Tibial artery (tissue), 4 donors: ENCODE measurements around the gene SLC22A1.

Experiments
- DNase-seq, 2 donors: peaks; one replicate each; pipeline ENCODE4 v3.0.0-alpha.2; 2019
- H3K27ac ChIP-seq, 2 donors: fragments of 200-600 bp; sonication (generic) in 1 of 2; 1 replicate in 1 of 2; 2 replicates in 1 of 2; pipeline ENCODE4 v1.5.1; 2018 to 2019; ENCODE audit warnings: mild to moderate bottlenecking in 1 of 2
- H3K27me3 ChIP-seq, 2 donors: fragments of 200-600 bp; sonication (generic) in 1 of 2; one replicate each; pipeline versions ENCODE4 v1.5.1 to v1.6.0; 2016 to 2019
- H3K36me3 ChIP-seq, 3 donors: fragments of 200-600 bp; sonication (generic) in 2 of 3; one replicate each; pipeline ENCODE4 v1.5.1; 2016 to 2019; ENCODE audit warnings: mild to moderate bottlenecking in 2 of 3
- H3K4me1 ChIP-seq, 4 donors: fragments of 200-600 bp; sonication (generic) in 2 of 4; 1 replicate in 3 of 4; 2 replicates in 1 of 4; pipeline ENCODE4 v1.5.1; 2016 to 2019
- H3K4me3 ChIP-seq, 2 donors: fragments of 200-600 bp; sonication (generic) in 1 of 2; 1 replicate in 1 of 2; 2 replicates in 1 of 2; pipeline ENCODE4 v1.5.1; 2018 to 2019; ENCODE audit warnings: mild to moderate bottlenecking in 2 of 2
- H3K9me3 ChIP-seq, 3 donors: fragments of 200-600 bp; sonication (generic) in 1 of 3; one replicate each; pipeline ENCODE4 v1.5.1; 2016 to 2019
- intact Hi-C: fragments of 100-400 bp; cut with DNase I; formaldehyde crosslinking; loops from one replicate; pipeline ENCODE4 v1.15.0; 2023; ENCODE audit warnings: low total_unique reads
- TF ChIP-seq, protein P1 (sequence below), 2 experiments: fragments of 200-600 bp in 1 of 2; fragments of 450-650 bp in 1 of 2; IDR thresholded peaks; one replicate each; pipeline ENCODE4 v1.5.1; 2017 to 2019; ENCODE audit warnings: antibody characterized with exemption in 2 of 2, mild to moderate bottlenecking in 1 of 2, moderate library complexity in 1 of 2

The SLC22A1 gene

GRCh38 chr6:160203953-160204352 is 82.3 kb downstream of the SLC22A1 start:
- peaks cover 0 to 9% (median 4%) of the 10 kb centered on the region in 3 donors for H3K9me3 ChIP-seq
- DNase-seq = no peak
- peak overlapping the region in 1 of 2 donors; percentile 66 for H3K27ac ChIP-seq
- peaks cover 0 to 39% (median 14%) of the 10 kb centered on the region in 4 donors for H3K4me1 ChIP-seq
- TF ChIP-seq, protein P1, sequence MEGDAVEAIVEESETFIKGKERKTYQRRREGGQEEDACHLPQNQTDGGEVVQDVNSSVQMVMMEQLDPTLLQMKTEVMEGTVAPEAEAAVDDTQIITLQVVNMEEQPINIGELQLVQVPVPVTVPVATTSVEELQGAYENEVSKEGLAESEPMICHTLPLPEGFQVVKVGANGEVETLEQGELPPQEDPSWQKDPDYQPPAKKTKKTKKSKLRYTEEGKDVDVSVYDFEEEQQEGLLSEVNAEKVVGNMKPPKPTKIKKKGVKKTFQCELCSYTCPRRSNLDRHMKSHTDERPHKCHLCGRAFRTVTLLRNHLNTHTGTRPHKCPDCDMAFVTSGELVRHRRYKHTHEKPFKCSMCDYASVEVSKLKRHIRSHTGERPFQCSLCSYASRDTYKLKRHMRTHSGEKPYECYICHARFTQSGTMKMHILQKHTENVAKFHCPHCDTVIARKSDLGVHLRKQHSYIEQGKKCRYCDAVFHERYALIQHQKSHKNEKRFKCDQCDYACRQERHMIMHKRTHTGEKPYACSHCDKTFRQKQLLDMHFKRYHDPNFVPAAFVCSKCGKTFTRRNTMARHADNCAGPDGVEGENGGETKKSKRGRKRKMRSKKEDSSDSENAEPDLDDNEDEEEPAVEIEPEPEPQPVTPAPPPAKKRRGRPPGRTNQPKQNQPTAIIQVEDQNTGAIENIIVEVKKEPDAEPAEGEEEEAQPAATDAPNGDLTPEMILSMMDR (IDR thresholded peaks at IDR 0.05) = no peak
- no peaks in the 10 kb centered on the region for H3K27me3 ChIP-seq
- H3K36me3 ChIP-seq = no peaks in the 10 kb centered on the region
- H3K4me3 ChIP-seq = no peak overlapping the region
- intact Hi-C loops = no loop called here

- peaks cover 0 to 39% (median 14%) of the 10 kb centered on the region in 4 donors for H3K4me1 ChIP-seq
- TF ChIP-seq, protein P1 (IDR thresholded peaks at IDR 0.05) = no peak
- intact Hi-C loops = no loop called here
- no peak overlapping the region for H3K4me3 ChIP-seq
- H3K27ac ChIP-seq = no peak overlapping the region
- H3K27me3 ChIP-seq = no peaks in the 10 kb centered on the region
- no peak for DNase-seq
- H3K36me3 ChIP-seq = no peaks in the 10 kb centered on the region
- peaks cover 0 to 9% (median 4%) of the 10 kb centered on the region in 3 donors for H3K9me3 ChIP-seq
Observed at GRCh38 chr6:160204710-160205109, 83.1 kb downstream of the SLC22A1 start.

DNA sequence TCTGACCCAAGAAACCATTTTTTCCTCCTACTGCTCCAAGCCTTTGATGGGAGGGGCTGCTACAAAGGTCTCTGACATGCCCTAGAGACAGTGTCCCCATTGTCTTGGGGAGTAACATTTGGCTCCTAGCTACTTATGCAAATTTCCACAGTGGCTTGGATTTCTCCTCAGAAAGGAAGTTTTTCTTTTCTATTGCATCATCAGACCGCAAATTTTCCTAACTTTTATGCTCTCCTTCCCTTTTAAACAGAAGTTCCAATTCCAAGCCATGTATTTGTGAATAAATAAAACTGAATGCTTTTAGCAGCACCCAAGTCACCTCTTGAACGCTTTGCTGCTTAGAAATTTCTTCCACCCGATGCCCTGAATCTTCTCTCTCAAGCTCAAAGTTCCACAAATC is 86.0 kb downstream of the SLC22A1 start:
- Histone ChIP-seq H3K27me3 (no peaks in the 10 kb centered on the region), H3K36me3 (no peaks in the 10 kb centered on the region), H3K9me3 (peaks cover 0 to 9% (median 4%) of the 10 kb centered on the region in 3 donors), H3K4me3 (no peak overlapping the region), H3K4me1 (peaks cover 0 to 17% (median 8%) of the 10 kb centered on the region in 4 donors), H3K27ac (no peak overlapping the region)
- intact Hi-C loops = no loop called here
- TF ChIP-seq, protein P1 (IDR thresholded peaks at IDR 0.05) = no peak
- no peak for DNase-seq
